ENCODE measurements around the gene UNC5CL. TPM values are rescaled to one million over a fixed set of nuclear protein-coding genes. Genes with fewer than 3 reads are reported as not detected.

Gene UNC5CL
- total and polyA plus RNA-seq, 2 of the 4 experiments (the other 2 are of a cell fraction) = not detected

DNA sequence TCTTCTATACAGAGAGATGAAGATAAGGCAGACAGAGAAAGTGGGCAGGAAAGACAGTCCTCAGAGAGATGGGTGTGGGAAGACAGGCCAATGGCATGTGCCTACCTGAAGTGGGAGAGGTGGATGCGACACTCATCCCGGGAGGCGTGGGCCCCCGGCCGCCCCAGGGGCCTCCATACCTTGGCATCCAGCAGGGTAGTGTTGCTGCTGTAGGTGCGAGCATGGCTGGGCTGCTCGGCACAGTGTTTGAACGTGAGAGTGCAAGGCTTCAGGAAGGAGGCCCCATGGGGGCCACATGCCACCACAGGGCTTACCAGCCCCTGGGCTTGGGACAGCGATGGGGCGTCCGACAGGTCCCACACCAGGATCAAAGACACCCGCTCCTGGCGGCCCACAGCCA is 5.2 kb downstream of the UNC5CL start:
- Histone ChIP-seq H4K91ac (ENCODE audit: insufficient read depth, low read depth, low read length) (no peak overlapping the region), H3K56ac (ENCODE audit: extremely low read depth, insufficient read depth, low read length) (no peak overlapping the region), H2BK15ac (ENCODE audit: low read depth, low read length) (no peak overlapping the region), H4K8ac (ENCODE audit: low read depth in 2 of 2, low read length in 2 of 2) (no peak overlapping the region), H2AK5ac (ENCODE audit: low read depth, low read length) (no peak overlapping the region), H3K4me3 (ENCODE audit: insufficient read depth, low read depth, low read length) (no peak overlapping the region), H3K4ac (ENCODE audit: low read depth, low read length) (no peak overlapping the region), H2BK20ac (ENCODE audit: low read depth, low read length) (no peak overlapping the region), H3K18ac (ENCODE audit: low read depth, low read length) (no peak overlapping the region), H3K36me3 (ENCODE audit: control insufficient read depth, insufficient read depth, low read length) (no peaks in the 10 kb centered on the region), H3K9ac (ENCODE audit: low read depth, low read length) (no peak overlapping the region), H4K20me1 (ENCODE audit: insufficient read depth, low read length) (no peaks in the 10 kb centered on the region), H3K9me3 (ENCODE audit: control insufficient read depth, insufficient read depth, low read length) (no peaks in the 10 kb centered on the region), H3K14ac (replicated peaks; ENCODE audit: low read depth, low read length) (no peak overlapping the region), H3K9me1 (ENCODE audit: insufficient read depth, low read length) (no peaks in the 10 kb centered on the region), H2AFZ (replicated peaks; ENCODE audit: low read length, poor library complexity) (no peak overlapping the region), H3K79me1 (ENCODE audit: low read depth in 1 of 2, low read length in 2 of 2) (no peaks in the 10 kb centered on the region), H3K4me2 (ENCODE audit: low read depth, low read length) (no peak overlapping the region), H3K4me1 (ENCODE audit: control insufficient read depth, insufficient read depth, low read length) (no peaks in the 10 kb centered on the region), H2AK9ac (replicated peaks; ENCODE audit: low read depth, low read length, poor library complexity) (no peak overlapping the region), H2BK5ac (ENCODE audit: low read depth, low read length, poor library complexity, severe bottlenecking) (no peak overlapping the region), H3K27ac (ENCODE audit: insufficient read depth, low read length) (no peak overlapping the region), H3K23ac (ENCODE audit: low read depth, low read length) (no peak overlapping the region), H4K5ac (ENCODE audit: low read depth, low read length) (no peak overlapping the region), H3K27me3 (ENCODE audit: control insufficient read depth, insufficient read depth, low read length) (peaks cover 21% of the 10 kb centered on the region), H2BK120ac (ENCODE audit: low read depth, low read length) (no peak overlapping the region)
- WGBS, 2 experiments (ENCODE audit: extremely low coverage in 2 of 2, insufficient read length in 1 of 2) = 80% methylated on average over 5 of the region's 13 CpGs; no CpG with 5 or more reads in 1 of the 2 experiments
- BruUV-seq (replicated peaks) = no TSS peak
- in situ Hi-C loops (cut with MboI; ENCODE audit: low sequenced_read_pairs) = loop anchor here (25.0 kb wide), 2 partner anchors 1046 to 1671 kb away; no protein-coding TSS in a partner anchor
- ChIA-PET CTCF (no interaction called here), POLR2A (ENCODE audit: unreplicated experiment) (no interaction called here)
- no peak for DNase-seq
- no peak for ATAC-seq (ENCODE audit: low read depth)
- TF ChIP-seq, protein P1, sequence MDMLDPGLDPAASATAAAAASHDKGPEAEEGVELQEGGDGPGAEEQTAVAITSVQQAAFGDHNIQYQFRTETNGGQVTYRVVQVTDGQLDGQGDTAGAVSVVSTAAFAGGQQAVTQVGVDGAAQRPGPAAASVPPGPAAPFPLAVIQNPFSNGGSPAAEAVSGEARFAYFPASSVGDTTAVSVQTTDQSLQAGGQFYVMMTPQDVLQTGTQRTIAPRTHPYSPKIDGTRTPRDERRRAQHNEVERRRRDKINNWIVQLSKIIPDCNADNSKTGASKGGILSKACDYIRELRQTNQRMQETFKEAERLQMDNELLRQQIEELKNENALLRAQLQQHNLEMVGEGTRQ (IDR thresholded peaks at IDR 0.05; ENCODE audit: low read depth, low read length) = no peak
- TF ChIP-seq MAZ (IDR thresholded peaks at IDR 0.05; ENCODE audit: borderline replicate concordance, low read depth, low read length) (no peak), RCOR1 (IDR thresholded peaks at IDR 0.05; ENCODE audit: insufficient replicate concordance, low read length) (no peak), BHLHE40 (IDR thresholded peaks at IDR 0.05; ENCODE audit: low read depth, low read length) (no peak), CEBPB (IDR thresholded peaks at IDR 0.05; ENCODE audit: low read depth, low read length) (no peak), NFE2L2 (IDR thresholded peaks at IDR 0.05; ENCODE audit: low read depth, low read length) (no peak), SMC3 (IDR thresholded peaks at IDR 0.05; ENCODE audit: low read depth, low read length) (no peak), RFX5 (IDR thresholded peaks at IDR 0.05; ENCODE audit: low read depth, low read length) (no peak), MXI1 (IDR thresholded peaks at IDR 0.05; ENCODE audit: borderline replicate concordance, low read depth, low read length) (no peak), FOS (IDR thresholded peaks at IDR 0.05; ENCODE audit: low read depth, low read length) (no peak), POLR2A (IDR thresholded peaks at IDR 0.05; ENCODE audit: low read depth, low read length) (no peak), CHD1 (IDR thresholded peaks at IDR 0.05; ENCODE audit: low read depth, low read length) (no peak), MAFK (IDR thresholded peaks at IDR 0.05; ENCODE audit: low read depth, low read length) (no peak), RAD21 (IDR thresholded peaks at IDR 0.05; ENCODE audit: low read length) (no peak)
- TF ChIP-seq, protein P2, sequence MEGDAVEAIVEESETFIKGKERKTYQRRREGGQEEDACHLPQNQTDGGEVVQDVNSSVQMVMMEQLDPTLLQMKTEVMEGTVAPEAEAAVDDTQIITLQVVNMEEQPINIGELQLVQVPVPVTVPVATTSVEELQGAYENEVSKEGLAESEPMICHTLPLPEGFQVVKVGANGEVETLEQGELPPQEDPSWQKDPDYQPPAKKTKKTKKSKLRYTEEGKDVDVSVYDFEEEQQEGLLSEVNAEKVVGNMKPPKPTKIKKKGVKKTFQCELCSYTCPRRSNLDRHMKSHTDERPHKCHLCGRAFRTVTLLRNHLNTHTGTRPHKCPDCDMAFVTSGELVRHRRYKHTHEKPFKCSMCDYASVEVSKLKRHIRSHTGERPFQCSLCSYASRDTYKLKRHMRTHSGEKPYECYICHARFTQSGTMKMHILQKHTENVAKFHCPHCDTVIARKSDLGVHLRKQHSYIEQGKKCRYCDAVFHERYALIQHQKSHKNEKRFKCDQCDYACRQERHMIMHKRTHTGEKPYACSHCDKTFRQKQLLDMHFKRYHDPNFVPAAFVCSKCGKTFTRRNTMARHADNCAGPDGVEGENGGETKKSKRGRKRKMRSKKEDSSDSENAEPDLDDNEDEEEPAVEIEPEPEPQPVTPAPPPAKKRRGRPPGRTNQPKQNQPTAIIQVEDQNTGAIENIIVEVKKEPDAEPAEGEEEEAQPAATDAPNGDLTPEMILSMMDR (conservative IDR thresholded peaks at IDR 0.05; ENCODE audit: low read depth, low read length) = no peak
- TF ChIP-seq, protein P3, sequence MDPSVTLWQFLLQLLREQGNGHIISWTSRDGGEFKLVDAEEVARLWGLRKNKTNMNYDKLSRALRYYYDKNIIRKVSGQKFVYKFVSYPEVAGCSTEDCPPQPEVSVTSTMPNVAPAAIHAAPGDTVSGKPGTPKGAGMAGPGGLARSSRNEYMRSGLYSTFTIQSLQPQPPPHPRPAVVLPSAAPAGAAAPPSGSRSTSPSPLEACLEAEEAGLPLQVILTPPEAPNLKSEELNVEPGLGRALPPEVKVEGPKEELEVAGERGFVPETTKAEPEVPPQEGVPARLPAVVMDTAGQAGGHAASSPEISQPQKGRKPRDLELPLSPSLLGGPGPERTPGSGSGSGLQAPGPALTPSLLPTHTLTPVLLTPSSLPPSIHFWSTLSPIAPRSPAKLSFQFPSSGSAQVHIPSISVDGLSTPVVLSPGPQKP (IDR thresholded peaks at IDR 0.05; ENCODE audit: borderline replicate concordance, low read depth, low read length) = no peak
- dilution Hi-C loops (cut with HindIII; ENCODE audit: low sequenced_read_pairs, unreplicated experiment) = no loop called here
- intact Hi-C loops (cut with micrococcal nuclease) = no loop called here

All from IMR-90 (cell line).